Mucosa of rectum (tissue), 2 donors: ENCODE measurements around the gene ELOVL2.

Experiments
- H3K27ac ChIP-seq, 2 donors: one replicate each; pipeline ENCODE4 v1.7.0; 2013; ENCODE audit warnings: inconsistent platforms in 2 of 2, low read depth in 2 of 2, low read length in 2 of 2
- H3K27me3 ChIP-seq, 2 donors: one replicate each; pipeline ENCODE4 v1.7.0; 2013; ENCODE audit warnings: low read length in 2 of 2; ENCODE audit not compliant: control insufficient read depth in 2 of 2, insufficient read depth in 2 of 2
- H3K36me3 ChIP-seq, 2 donors: one replicate each; pipeline ENCODE4 v1.7.0; 2013; ENCODE audit warnings: low read length in 2 of 2; ENCODE audit not compliant: control insufficient read depth in 2 of 2, insufficient read depth in 2 of 2
- H3K4me1 ChIP-seq, 2 donors: one replicate each; pipeline ENCODE4 v1.7.0; 2013; ENCODE audit warnings: low read length in 2 of 2, mild to moderate bottlenecking in 1 of 2; ENCODE audit not compliant: control insufficient read depth in 2 of 2, insufficient read depth in 2 of 2
- H3K4me3 ChIP-seq, 2 donors: one replicate each; pipeline ENCODE4 v1.7.0; 2013; ENCODE audit warnings: low read length in 2 of 2
- H3K9ac ChIP-seq, 2 donors: one replicate each; pipeline ENCODE4 v1.7.0; 2013; ENCODE audit warnings: low read length in 2 of 2, low read depth in 1 of 2, mild to moderate bottlenecking in 1 of 2
- H3K9me3 ChIP-seq, 2 donors: one replicate each; pipeline ENCODE4 v1.7.0; 2013; ENCODE audit warnings: low read length in 2 of 2; ENCODE audit not compliant: control insufficient read depth in 2 of 2
- donor health status: healthy.
- donor health status: Normal muscosa, but diverticular disease.

ELOVL2 gene

GRCh38 chr6:11080296-11080695 is 36.2 kb upstream of the ELOVL2 start:
- Histone ChIP-seq H3K27me3 (no peaks in the 10 kb centered on the region), H3K27ac (no peak overlapping the region), H3K9ac (no peak overlapping the region), H3K36me3 (no peaks in the 10 kb centered on the region), H3K4me3 (no peak overlapping the region), H3K9me3 (no peaks in the 10 kb centered on the region), H3K4me1 (no peaks in the 10 kb centered on the region)

- no peak overlapping the region for H3K9ac ChIP-seq
- no peaks in the 10 kb centered on the region for H3K27me3 ChIP-seq
- no peaks in the 10 kb centered on the region for H3K4me1 ChIP-seq
- H3K36me3 ChIP-seq: no peaks in the 10 kb centered on the region
- no peaks in the 10 kb centered on the region for H3K9me3 ChIP-seq
- H3K4me3 ChIP-seq: no peak overlapping the region
- H3K27ac ChIP-seq: no peak overlapping the region
Observed at GRCh38 chr6:11078266-11078665, 34.2 kb upstream of the ELOVL2 start.

GRCh38 chr6:11076540-11076939 is 32.4 kb upstream of the ELOVL2 start:
- Histone ChIP-seq H3K27ac (no peak overlapping the region), H3K9me3 (no peaks in the 10 kb centered on the region), H3K27me3 (no peaks in the 10 kb centered on the region), H3K36me3 (no peaks in the 10 kb centered on the region), H3K4me3 (no peak overlapping the region), H3K9ac (no peak overlapping the region), H3K4me1 (no peaks in the 10 kb centered on the region)

GRCh38 chr6:11072101-11072500 is 28.0 kb upstream of the ELOVL2 start:
- Histone ChIP-seq H3K27me3 (no peaks in the 10 kb centered on the region), H3K27ac (no peak overlapping the region), H3K9ac (no peak overlapping the region), H3K4me1 (peaks cover 0 to 2% of the 10 kb centered on the region in 2 donors), H3K4me3 (no peak overlapping the region), H3K36me3 (no peaks in the 10 kb centered on the region), H3K9me3 (no peaks in the 10 kb centered on the region)

- H3K4me3 ChIP-seq: no peak overlapping the region
- H3K9ac ChIP-seq: no peak overlapping the region
- no peaks in the 10 kb centered on the region for H3K36me3 ChIP-seq
- no peaks in the 10 kb centered on the region for H3K27me3 ChIP-seq
- H3K9me3 ChIP-seq: no peaks in the 10 kb centered on the region
- peaks cover 0 to 2% of the 10 kb centered on the region in 2 donors for H3K4me1 ChIP-seq
- no peak overlapping the region for H3K27ac ChIP-seq
Observed at GRCh38 chr6:11069760-11070159, 25.7 kb upstream of the ELOVL2 start.

- H3K27me3 ChIP-seq: no peaks in the 10 kb centered on the region
- no peak overlapping the region for H3K27ac ChIP-seq
- no peak overlapping the region for H3K9ac ChIP-seq
- H3K9me3 ChIP-seq: no peaks in the 10 kb centered on the region
- peaks cover 0 to 2% of the 10 kb centered on the region in 2 donors for H3K4me1 ChIP-seq
- H3K4me3 ChIP-seq: no peak overlapping the region
- no peaks in the 10 kb centered on the region for H3K36me3 ChIP-seq
Observed at GRCh38 chr6:11067348-11067747, 23.2 kb upstream of the ELOVL2 start.

GRCh38 chr6:11066505-11067347 is 22.6 kb upstream of the ELOVL2 start:
- H3K27me3 ChIP-seq: no peaks in the 10 kb centered on the region

GRCh38 chr6:11065436-11066202 is 21.5 kb upstream of the ELOVL2 start:
- H3K4me1 ChIP-seq: peaks cover 0 to 2% of the 10 kb centered on the region in 2 donors
- H3K27me3 ChIP-seq: no peaks in the 10 kb centered on the region
- H3K9ac ChIP-seq: no peak overlapping the region
- no peak overlapping the region for H3K27ac ChIP-seq
- H3K36me3 ChIP-seq: no peaks in the 10 kb centered on the region
- H3K9me3 ChIP-seq: no peaks in the 10 kb centered on the region
- no peak overlapping the region for H3K4me3 ChIP-seq

More at GRCh38 chr6:11066505-11067347, 22.6 kb upstream of the ELOVL2 start:
- no peak overlapping the region for H3K27ac ChIP-seq
- no peaks in the 10 kb centered on the region for H3K9me3 ChIP-seq
- no peaks in the 10 kb centered on the region for H3K36me3 ChIP-seq
- H3K9ac ChIP-seq: no peak overlapping the region
- peaks cover 0 to 2% of the 10 kb centered on the region in 2 donors for H3K4me1 ChIP-seq
- H3K4me3 ChIP-seq: no peak overlapping the region

- Histone ChIP-seq H3K27me3 (no peaks in the 10 kb centered on the region), H3K4me1 (peaks cover 0 to 2% of the 10 kb centered on the region in 2 donors), H3K4me3 (no peak overlapping the region), H3K27ac (no peak overlapping the region), H3K9me3 (no peaks in the 10 kb centered on the region), H3K9ac (no peak overlapping the region), H3K36me3 (no peaks in the 10 kb centered on the region)
Observed at GRCh38 chr6:11064836-11065235, 20.7 kb upstream of the ELOVL2 start.

- Histone ChIP-seq H3K9ac (no peak overlapping the region), H3K9me3 (no peaks in the 10 kb centered on the region), H3K4me3 (no peak overlapping the region), H3K27ac (no peak overlapping the region), H3K36me3 (no peaks in the 10 kb centered on the region), H3K4me1 (no peaks in the 10 kb centered on the region), H3K27me3 (no peaks in the 10 kb centered on the region)
Observed at GRCh38 chr6:11062715-11063114, 18.6 kb upstream of the ELOVL2 start.
